Activated T-cell treated with anti-CD3 and anti-CD28 coated beads, Interleukin-2, amount 50 U/mL, for 48 hours (primary cell): ENCODE data around the gene KANSL3.
A peak's percentile ranks its signal among the peaks of the same experiment; 100 is the strongest.
"Not testable (repeated sequence)": the region's sequence is repeated elsewhere in the genome, so short reads cannot be mapped to it uniquely, and the experiment has no call there.

Experiments
- DNase-seq, 2 experiments: peaks; one replicate each; pipeline ENCODE4 v3.0.0-alpha.2; 2020

KANSL3 gene

GRCh38 chr2:96602330-96602823, 35.7 kb downstream of the KANSL3 start:
- no peak for DNase-seq

GRCh38 chr2:96601382-96602292, 36.5 kb downstream of the KANSL3 start:
- peak; percentile 35 to 36 for DNase-seq

- no peak for DNase-seq
Observed at GRCh38 chr2:96599941-96600340, 38.2 kb downstream of the KANSL3 start.

GRCh38 chr2:96596596-96596995, 41.5 kb downstream of the KANSL3 start:
- DNase-seq, result no peak

- DNase-seq, result peak; percentile 38 to 41
Observed at GRCh38 chr2:96594691-96595152, 43.4 kb downstream of the KANSL3 start.

- DNase-seq, result no peak
Observed at GRCh38 chr2:96594282-96594681, 43.8 kb downstream of the KANSL3 start.

GRCh38 chr2:96591494-96591893, 46.6 kb downstream of the KANSL3 start:
- DNase-seq, result no peak

GRCh38 chr2:96591054-96591453, 47.1 kb downstream of the KANSL3 start:
- no peak for DNase-seq

- no peak for DNase-seq
Observed at GRCh38 chr2:96587843-96588242, 50.3 kb downstream of the KANSL3 start.

GRCh38 chr2:96584017-96584416, 54.1 kb downstream of the KANSL3 start:
- DNase-seq, result no peak

- no peak for DNase-seq
Observed at GRCh38 chr2:96580771-96581170, 57.3 kb downstream of the KANSL3 start.

- DNase-seq, result no peak
Observed at GRCh38 chr2:96579422-96579821, 58.7 kb downstream of the KANSL3 start.

GRCh38 chr2:96578731-96579130, 59.4 kb downstream of the KANSL3 start:
- DNase-seq, result no peak

GRCh38 chr2:96577501-96577900, 60.6 kb downstream of the KANSL3 start:
- DNase-seq, result no peak

GRCh38 chr2:96575785-96576456, 62.2 kb downstream of the KANSL3 start:
- DNase-seq, result no peak

- no peak for DNase-seq
Observed at GRCh38 chr2:96574364-96574763, 63.7 kb downstream of the KANSL3 start.

GRCh38 chr2:96568094-96568493, 70.0 kb downstream of the KANSL3 start:
- no peak for DNase-seq

- no peak for DNase-seq
Observed at GRCh38 chr2:96565111-96565510, 73.0 kb downstream of the KANSL3 start.

- no peak for DNase-seq
Observed at GRCh38 chr2:96564563-96564962, 73.5 kb downstream of the KANSL3 start.

- DNase-seq, result no peak
Observed at GRCh38 chr2:96564026-96564425, 74.1 kb downstream of the KANSL3 start.

- DNase-seq, result no peak
Observed at GRCh38 chr2:96558485-96558884, 79.6 kb downstream of the KANSL3 start.

- DNase-seq, result no peak
Observed at GRCh38 chr2:96558061-96558460, 80.1 kb downstream of the KANSL3 start.

- DNase-seq, result not testable (repeated sequence)
Observed at GRCh38 chr2:96557421-96557820, 80.7 kb downstream of the KANSL3 start.
